Vagina (tissue), 2 donors: ENCODE measurements around the gene C1QTNF8. TPM values are rescaled to one million over a fixed set of nuclear protein-coding genes. Genes with fewer than 3 reads are reported as not detected.

Experiments
- DNase-seq, 2 donors: peaks; one replicate each; pipeline ENCODE4 v3.0.0-alpha.2; 2017; ENCODE audit errors: extremely low spot score in 2 of 2
- H3K27ac ChIP-seq: fragments of 200-600 bp; sonication (generic); one replicate; pipeline ENCODE4 v1.5.1; 2019
- H3K27me3 ChIP-seq: fragments of 200-600 bp; sonication (generic); one replicate; pipeline ENCODE4 v1.5.1; 2019
- H3K36me3 ChIP-seq, 2 donors: fragments of 200-600 bp; sonication (generic); one replicate each; pipeline ENCODE4 v1.5.1; 2017 to 2019
- H3K4me1 ChIP-seq: fragments of 200-600 bp; sonication (generic); one replicate; pipeline ENCODE4 v1.5.1; 2019
- H3K4me3 ChIP-seq, 2 donors: fragments of 200-600 bp; sonication (generic); 1 replicate in 1 of 2; 2 replicates in 1 of 2; pipeline ENCODE4 v1.5.1; 2016 to 2019
- H3K9me3 ChIP-seq: fragments of 200-600 bp; sonication (generic); one replicate; pipeline ENCODE4 v1.5.1; 2019
- POLR2A ChIP-seq, 2 donors: fragments of 450-650 bp; IDR thresholded peaks; one replicate each; pipeline ENCODE4 v1.6.1; 2017; ENCODE audit warnings: antibody characterized with exemption in 2 of 2, mild to moderate bottlenecking in 2 of 2, moderate library complexity in 2 of 2
- POLR2AphosphoS5 ChIP-seq, 2 donors: sonication (generic); formaldehyde crosslinking; IDR thresholded peaks; one replicate each; pipeline ENCODE4 v1.9.0; 2017; ENCODE audit warnings: antibody characterized with exemption in 2 of 2, mild to moderate bottlenecking in 2 of 2, low read depth in 1 of 2; ENCODE audit not compliant: insufficient read depth in 1 of 2
- intact Hi-C: fragments of 100-400 bp; cut with DNase I; formaldehyde crosslinking; loops from one replicate; pipeline ENCODE4 v1.15.1; 2023
- total RNA-seq: library from RNA; depleted of rRNA; stranded (reverse); fragments of >200 nt; gene quantifications from one replicate; pipeline ENCODE4 v1.2.3, GENCODE V29; 2016
- TF ChIP-seq, protein P1 (sequence below), 3 experiments: fragments of 450-650 bp in 2 of 3; fragments of 200-600 bp in 1 of 3; sonication (generic) in 1 of 3; IDR thresholded peaks; one replicate each; pipeline ENCODE4 v1.5.1; 2017 to 2019; ENCODE audit warnings: antibody characterized with exemption in 3 of 3, mild to moderate bottlenecking in 2 of 3, moderate library complexity in 2 of 3

Gene C1QTNF8
- total RNA-seq, 1 donor from 2014 or later: not detected

DNA sequence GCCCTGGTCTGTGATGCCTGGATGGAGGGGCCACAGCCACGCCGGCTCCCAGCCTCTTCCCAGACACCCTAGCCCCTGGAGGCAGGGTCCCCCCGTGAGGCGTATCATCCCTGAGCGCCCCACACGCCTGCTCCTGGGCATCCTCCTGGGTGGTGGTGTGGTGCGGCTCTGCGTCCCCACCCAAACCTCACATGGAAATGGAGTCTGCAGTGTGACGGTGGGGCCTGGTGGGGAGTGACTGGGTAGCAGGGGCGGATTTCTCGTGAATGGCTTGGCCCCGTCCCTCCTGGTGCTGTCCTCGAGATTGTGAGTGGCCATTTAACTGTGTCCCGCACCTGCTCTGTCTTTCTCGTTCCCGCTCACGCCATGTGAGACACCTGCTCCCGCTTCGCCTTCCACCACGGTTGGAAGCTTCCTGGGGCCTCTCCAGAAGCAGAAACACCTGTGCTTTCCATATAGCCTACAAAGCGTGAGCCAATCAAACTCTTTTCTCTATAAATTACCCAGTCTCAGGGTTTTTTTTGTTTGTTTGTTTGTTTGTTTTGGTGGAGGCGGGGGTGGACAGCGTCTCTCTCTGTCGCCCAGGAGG, 29.4 kb downstream of the C1QTNF8 start:
- TF ChIP-seq, protein P1, sequence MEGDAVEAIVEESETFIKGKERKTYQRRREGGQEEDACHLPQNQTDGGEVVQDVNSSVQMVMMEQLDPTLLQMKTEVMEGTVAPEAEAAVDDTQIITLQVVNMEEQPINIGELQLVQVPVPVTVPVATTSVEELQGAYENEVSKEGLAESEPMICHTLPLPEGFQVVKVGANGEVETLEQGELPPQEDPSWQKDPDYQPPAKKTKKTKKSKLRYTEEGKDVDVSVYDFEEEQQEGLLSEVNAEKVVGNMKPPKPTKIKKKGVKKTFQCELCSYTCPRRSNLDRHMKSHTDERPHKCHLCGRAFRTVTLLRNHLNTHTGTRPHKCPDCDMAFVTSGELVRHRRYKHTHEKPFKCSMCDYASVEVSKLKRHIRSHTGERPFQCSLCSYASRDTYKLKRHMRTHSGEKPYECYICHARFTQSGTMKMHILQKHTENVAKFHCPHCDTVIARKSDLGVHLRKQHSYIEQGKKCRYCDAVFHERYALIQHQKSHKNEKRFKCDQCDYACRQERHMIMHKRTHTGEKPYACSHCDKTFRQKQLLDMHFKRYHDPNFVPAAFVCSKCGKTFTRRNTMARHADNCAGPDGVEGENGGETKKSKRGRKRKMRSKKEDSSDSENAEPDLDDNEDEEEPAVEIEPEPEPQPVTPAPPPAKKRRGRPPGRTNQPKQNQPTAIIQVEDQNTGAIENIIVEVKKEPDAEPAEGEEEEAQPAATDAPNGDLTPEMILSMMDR (IDR thresholded peaks at IDR 0.05): no peak
- TF ChIP-seq POLR2A (IDR thresholded peaks at IDR 0.05): no peak
- no peak for TF ChIP-seq POLR2AphosphoS5 (IDR thresholded peaks at IDR 0.05; ENCODE audit: insufficient read depth in 1 of 2, low read depth in 1 of 2)
- no peak overlapping the region for H3K4me3 ChIP-seq
- no peaks in the 10 kb centered on the region for H3K36me3 ChIP-seq
- intact Hi-C loops: no loop called here
- no peak overlapping the region for H3K27ac ChIP-seq
- no peaks in the 10 kb centered on the region for H3K4me1 ChIP-seq
- DNase-seq: no peak
- no peaks in the 10 kb centered on the region for H3K9me3 ChIP-seq
- no peaks in the 10 kb centered on the region for H3K27me3 ChIP-seq

DNA sequence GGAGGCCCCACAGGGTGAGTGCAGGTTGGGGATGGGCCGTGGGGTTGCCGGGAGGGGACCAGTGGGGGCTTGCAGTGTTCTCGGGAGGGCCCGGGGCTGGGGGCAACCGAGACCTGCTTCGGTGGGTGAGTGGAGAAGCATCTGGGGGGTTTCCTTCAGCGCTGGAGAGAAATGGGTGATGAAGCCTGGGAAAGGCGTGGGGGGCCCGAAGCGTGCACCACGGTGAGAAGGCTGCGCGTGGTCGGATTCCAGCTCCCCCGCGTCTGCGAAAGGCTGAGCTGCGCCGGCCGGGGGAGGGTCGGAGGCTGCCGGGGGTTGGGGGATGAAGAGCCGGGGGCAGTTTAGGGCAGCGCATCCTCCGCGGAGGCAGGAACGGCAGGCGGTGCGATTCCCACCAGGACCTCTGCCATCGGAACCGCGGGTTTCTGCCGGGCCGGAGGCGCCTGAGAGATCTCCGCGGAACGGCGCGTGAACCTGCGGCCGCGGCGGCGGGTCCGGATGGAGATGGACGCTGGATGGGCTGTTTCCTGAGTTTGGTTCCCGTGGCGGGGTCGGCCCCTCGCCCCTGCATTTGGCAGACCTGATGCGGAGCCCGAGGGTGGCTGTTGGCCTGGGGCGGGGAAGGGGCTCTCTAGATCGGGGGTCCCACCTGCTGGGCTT, 30.4 kb downstream of the C1QTNF8 start:
- Histone ChIP-seq H3K4me1 (no peaks in the 10 kb centered on the region), H3K27me3 (no peaks in the 10 kb centered on the region), H3K4me3 (no peak overlapping the region), H3K27ac (no peak overlapping the region), H3K36me3 (no peaks in the 10 kb centered on the region), H3K9me3 (no peaks in the 10 kb centered on the region)
- no peak for TF ChIP-seq POLR2AphosphoS5 (IDR thresholded peaks at IDR 0.05; ENCODE audit: insufficient read depth in 1 of 2, low read depth in 1 of 2)
- TF ChIP-seq, protein P1 (IDR thresholded peaks at IDR 0.05): no peak
- TF ChIP-seq POLR2A (IDR thresholded peaks at IDR 0.05): no peak
- DNase-seq: no peak
- intact Hi-C loops: no loop called here

DNA sequence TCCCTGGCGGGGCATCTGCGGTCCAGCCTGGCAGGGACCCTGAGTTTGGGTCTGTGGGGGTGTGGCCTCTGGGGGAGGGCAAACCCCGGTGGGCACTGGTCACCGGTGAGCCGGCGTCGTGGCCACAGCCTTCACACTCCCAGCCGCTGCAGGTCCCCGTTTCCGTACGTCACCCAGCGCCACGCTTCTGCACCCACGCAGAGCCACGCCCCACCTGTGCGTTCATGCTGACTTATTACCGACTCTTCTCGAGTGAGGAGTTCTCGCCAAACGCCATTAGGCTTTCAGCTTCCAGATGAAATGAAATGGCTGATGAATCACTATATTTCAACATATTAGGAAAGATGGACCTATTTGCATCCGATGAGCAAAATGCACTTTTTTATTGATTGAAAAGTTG, 32.3 kb downstream of the C1QTNF8 start:
- Histone ChIP-seq H3K4me1 (no peaks in the 10 kb centered on the region), H3K36me3 (no peaks in the 10 kb centered on the region), H3K9me3 (no peaks in the 10 kb centered on the region), H3K27me3 (no peaks in the 10 kb centered on the region), H3K4me3 (no peak overlapping the region), H3K27ac (no peak overlapping the region)
- TF ChIP-seq POLR2A (IDR thresholded peaks at IDR 0.05) (no peak), POLR2AphosphoS5 (IDR thresholded peaks at IDR 0.05; ENCODE audit: insufficient read depth in 1 of 2, low read depth in 1 of 2) (no peak)
- TF ChIP-seq, protein P1 (IDR thresholded peaks at IDR 0.05): no peak
- no peak for DNase-seq
- intact Hi-C loops: no loop called here

DNA sequence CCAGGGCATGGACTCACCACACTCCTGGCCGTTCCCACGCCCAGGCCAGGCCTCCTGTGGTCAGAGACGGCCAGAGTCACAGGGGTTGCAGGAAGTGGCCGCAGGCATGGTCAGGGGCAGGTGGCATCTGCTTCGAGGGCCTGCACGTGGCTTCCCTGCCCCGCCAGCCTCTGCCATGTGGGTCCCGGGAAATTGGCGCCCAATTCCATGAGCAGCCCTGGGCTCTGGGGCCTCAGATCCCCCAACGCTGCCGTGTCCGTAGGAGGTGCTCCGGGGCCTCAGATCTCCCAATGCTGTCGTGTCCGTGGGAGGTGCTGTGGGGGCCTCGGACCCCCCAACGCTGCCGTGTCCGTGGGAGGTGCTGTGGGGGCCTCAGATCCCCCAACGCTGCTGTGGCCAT, 33.1 kb downstream of the C1QTNF8 start:
- H3K4me3 ChIP-seq: no peak overlapping the region
- no peak for DNase-seq
- TF ChIP-seq, protein P1 (IDR thresholded peaks at IDR 0.05): no peak
- TF ChIP-seq POLR2AphosphoS5 (IDR thresholded peaks at IDR 0.05; ENCODE audit: insufficient read depth in 1 of 2, low read depth in 1 of 2) (no peak), POLR2A (IDR thresholded peaks at IDR 0.05) (no peak)
- no peak overlapping the region for H3K27ac ChIP-seq
- H3K27me3 ChIP-seq: no peaks in the 10 kb centered on the region
- intact Hi-C loops: no loop called here
- no peaks in the 10 kb centered on the region for H3K9me3 ChIP-seq
- H3K36me3 ChIP-seq: no peaks in the 10 kb centered on the region
- no peaks in the 10 kb centered on the region for H3K4me1 ChIP-seq
